ENCODE measurements around the gene GPC4. TPM values are rescaled to one million over a fixed set of nuclear protein-coding genes. Genes with fewer than 3 reads are reported as not detected.

The GPC4 gene
- total and polyA plus RNA-seq, 9 of the 15 experiments (the other 6 are each of a cell fraction or from before 2014, with no cell fraction given): 0.11 TPM; not detected in 8

- TF ChIP-seq CTCF (IDR thresholded peaks at IDR 0.05 in 2 of 3, conservative IDR thresholded peaks at IDR 0.05 in 1 of 3; ENCODE audit: insufficient read depth in 2 of 3, low read depth in 1 of 3, low read length in 3 of 3) (peak; percentile 27 to 54 (median 42); a peak in 4 of 6 replicates), ARID3B (CRISPR knock-in tag; IDR thresholded peaks at IDR 0.05; ENCODE audit: borderline replicate concordance) (no peak), U2AF1 (optimal IDR thresholded peaks at IDR 0.05; ENCODE audit: low read depth, low read length) (no peak), PTRF (tag; IDR thresholded peaks at IDR 0.05) (no peak)
- TF ChIP-seq, protein P1, sequence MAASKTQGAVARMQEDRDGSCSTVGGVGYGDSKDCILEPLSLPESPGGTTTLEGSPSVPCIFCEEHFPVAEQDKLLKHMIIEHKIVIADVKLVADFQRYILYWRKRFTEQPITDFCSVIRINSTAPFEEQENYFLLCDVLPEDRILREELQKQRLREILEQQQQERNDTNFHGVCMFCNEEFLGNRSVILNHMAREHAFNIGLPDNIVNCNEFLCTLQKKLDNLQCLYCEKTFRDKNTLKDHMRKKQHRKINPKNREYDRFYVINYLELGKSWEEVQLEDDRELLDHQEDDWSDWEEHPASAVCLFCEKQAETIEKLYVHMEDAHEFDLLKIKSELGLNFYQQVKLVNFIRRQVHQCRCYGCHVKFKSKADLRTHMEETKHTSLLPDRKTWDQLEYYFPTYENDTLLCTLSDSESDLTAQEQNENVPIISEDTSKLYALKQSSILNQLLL (CRISPR knock-in tag; IDR thresholded peaks at IDR 0.05; ENCODE audit: borderline replicate concordance): no peak
These were observed 80.3 kb downstream of the GPC4 start (continued) for GRCh38 chrX:133335027-133335426.

Data from K562 (cell line).